ENCODE measurements around the gene SP6. TPM values are rescaled to one million over a fixed set of nuclear protein-coding genes. Genes with fewer than 3 reads are reported as not detected.
A peak's percentile ranks its signal among the peaks of the same experiment; 100 is the strongest.

SP6 gene
- polyA plus RNA-seq, 4 donors = 1.6 to 3.0 (median 2.5) TPM

DNA sequence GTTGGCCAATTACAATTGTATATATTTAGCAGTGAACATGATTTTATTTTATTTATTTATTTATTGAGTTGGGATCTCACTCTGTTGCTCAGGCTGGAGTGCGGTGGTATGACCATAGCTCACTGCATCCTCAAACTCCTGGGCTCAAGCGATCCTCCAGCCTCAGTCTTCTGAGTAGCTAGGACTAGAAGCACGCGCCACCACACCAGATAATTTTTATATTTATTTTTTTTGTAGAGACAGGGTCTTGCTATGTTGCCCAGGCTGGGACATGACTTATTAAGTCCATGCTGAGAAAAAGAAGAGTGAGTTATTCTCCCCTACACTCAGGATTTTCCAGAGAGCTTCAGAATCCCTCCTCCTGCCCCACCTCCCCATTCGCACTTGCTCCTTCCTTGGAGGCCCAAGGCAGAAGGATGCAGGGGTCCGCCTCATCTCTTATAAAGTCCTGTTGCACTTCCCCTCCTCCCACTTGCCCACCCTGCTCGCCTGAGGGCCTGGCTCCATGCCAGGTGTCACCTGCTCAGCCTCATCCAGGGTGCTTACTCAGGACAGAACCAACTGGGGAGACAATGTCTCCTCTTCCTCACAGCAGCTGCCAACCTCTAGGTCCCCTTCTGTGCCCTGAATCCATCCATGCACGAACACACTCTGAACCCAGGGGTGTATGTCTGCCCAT lies 29.0 kb upstream of the SP6 start:
- no peak for DNase-seq (ENCODE audit: low read depth in 4 of 4, low spot score in 3 of 4)

DNA sequence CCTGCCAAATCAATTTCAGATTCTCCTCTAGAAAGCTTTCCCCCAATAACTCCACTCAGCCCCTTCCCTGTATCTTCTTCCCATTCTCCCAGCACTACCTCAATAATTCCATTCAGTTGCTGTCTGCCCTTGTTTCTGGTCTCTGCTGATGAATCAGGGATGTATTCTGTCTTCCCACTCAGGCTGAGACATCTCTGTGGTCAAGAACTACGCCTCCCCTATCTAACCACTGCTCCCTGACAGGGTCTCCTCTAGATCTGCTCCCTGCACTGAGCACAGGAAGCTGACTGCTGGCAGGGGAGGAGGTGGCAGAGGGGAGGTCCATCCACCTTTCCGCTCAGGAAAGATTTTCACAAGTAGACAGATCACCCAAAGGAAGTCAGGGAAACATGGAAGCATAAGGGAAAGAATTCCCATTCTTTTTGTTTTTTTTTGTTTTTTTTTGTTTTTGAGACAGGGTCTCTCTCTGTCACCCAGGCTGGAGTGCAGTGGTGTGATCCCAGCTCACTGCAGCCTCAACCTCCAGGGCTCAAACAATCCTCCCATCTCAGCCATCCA lies 28.1 kb upstream of the SP6 start:
- DNase-seq (ENCODE audit: low read depth in 4 of 4, low spot score in 3 of 4) = no peak

DNA sequence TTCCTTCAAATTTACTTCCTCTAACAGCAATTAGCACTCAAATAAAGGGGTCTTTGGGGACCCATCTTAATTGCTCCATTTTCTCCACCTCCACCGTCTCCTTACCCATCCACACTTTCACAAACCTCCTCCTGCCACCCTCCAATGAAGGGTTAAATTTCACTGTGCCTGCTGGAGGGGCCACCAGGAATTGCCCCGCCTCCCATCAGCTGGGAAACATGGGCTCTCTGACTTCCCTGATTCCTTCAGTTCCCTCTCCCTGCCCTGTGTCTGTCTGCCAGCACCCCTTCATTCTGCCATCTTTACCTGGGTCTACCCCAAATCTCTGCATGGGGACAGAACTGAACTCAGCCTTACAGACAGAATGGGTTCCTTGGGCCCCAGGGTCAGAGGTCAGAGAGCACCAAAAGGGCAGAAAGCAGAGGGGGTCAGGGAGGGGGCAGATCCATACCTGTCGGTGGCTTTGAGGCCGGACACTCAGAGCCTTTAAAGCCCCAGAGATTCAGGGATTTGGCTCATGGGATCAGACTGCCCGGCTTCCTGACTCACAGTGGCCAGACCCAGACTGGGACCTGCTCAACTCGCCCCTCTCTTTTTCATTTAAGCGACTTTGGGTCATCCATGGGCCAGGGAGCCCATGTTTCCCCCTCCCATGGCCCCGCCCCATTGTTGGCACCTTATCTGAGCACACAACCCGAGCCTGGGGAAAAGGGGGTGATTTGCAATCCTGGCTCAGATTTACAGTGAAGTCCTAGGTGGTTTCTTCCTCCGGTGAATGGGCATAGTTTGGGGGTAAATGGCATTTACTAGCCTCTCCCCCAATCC lies 27.5 kb upstream of the SP6 start:
- no peak for DNase-seq (ENCODE audit: low read depth in 4 of 4, low spot score in 3 of 4)

DNA sequence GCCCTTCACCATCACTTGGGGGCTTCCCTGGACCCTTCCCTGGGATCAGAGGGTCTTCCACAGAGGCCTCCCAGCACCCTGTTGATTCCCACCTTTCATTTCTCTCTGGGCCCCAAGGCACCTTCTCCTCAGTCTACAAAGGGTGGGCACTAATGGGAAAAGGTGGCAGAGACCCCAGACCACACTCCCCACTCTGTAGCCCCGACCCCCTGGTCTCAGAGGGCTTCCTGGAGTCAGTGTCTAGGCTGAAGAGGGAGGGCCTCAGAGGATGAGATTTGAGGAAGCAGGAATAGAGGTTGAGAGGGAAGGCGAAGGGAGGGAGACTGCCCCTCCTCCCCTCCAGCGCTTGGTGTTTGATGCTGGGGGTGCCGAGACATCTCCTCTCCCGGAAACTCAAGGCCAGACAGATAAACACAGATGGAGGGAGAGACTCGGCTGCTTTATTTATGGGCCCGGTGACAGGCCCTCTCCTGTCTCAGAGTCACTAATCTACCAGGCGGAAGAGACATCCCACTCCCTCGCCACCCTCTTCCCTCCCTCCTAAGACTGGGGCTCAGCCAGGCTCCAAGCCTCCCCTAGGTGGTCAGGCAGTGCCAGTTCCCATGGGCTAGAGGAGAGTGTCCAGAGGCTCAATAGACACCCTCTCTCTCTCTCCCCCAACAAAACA lies 26.5 kb upstream of the SP6 start:
- peak in 1 of 4 donors; percentile 73 for DNase-seq (ENCODE audit: low read depth in 4 of 4, low spot score in 3 of 4)

DNA sequence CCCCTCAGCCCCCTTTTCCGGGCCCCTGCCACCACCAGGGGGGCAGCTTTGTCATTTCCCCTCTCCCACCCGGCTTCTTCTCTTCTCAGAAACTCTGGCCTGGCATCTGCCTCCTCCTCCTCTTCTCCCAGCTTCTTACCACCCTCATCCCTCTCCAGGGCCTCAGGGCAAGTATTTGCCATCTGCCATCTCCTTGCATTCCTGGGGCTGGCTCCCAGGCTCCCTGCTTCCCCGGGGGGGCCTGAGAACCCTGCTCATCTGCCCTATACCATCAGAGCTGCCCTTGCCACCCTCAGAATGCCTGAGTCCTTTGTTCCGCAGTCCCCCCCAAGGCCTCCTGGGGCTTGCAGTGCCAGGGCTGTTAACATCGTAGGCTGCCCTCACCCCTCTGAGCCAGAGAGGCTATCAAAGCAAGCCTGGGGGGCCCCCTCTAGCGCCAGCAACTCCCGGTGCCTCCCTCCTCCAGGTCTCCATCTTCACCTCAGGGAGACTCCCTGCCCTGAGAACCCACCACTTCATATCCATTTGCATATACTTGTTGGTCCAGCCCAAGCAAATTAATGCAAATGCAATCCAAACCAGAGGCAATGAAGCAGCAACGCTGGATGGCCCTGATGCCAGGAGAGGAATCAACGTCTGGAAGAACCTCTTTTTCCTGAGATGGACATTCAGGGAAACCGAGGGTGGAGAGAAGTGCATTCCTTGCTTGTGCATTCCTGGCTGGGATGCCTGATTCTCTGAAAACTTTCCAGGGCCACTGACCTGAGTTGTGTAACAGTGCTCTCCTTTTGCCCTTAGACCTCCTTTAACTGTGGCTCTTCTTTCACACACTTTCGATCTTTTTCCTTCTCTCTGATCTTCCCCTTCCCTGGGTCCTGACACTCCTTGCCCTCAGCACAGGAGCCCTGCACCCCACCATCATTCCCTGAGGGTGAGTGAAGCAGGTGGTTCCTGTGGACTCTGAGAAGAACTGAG lies 24.3 kb upstream of the SP6 start:
- no peak for DNase-seq (ENCODE audit: low read depth in 4 of 4, low spot score in 3 of 4)

DNA sequence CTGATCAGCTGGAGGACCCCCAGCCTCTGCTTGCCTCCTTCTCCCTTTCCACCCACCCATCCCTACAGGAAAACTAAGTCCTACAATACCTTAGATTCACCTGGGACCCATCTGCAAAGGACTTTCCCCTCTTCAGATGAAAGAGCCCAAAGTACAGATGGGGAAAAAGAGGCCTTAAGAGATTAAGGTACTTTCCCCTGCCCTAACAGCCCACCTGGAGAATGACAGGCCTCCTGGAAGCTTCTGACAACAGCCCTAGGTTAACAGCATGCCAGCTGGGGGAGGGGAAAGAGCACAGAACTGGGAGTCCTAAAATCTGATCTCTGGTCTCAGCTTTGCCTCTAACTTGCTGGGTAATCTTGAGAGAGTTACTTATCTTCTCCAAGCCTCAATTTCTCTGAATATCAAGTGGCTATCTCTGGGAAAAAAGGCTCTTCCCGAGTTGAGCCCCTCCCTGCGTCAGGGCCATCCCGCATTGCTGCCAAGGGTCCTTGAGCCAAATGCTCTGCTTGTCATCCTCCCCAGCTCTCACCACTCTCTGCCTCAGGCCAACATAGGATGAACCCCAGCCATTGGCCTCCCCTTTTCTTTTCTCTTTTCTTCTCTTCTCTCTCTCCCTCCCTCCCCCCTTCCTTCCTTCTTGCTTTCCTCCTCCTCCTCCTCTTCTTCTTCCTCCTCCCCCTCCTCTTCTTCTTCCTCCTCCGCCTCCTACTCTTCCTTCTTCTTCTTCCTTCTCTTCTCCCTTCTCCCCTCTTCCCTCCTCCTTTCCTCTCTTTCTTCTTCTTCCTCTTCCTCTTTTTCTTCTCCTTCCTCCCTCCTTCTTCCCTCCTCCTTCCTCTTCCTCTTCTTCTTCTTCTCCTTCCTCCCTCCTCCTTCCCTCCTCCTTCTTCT lies 22.5 kb upstream of the SP6 start:
- DNase-seq (ENCODE audit: low read depth in 4 of 4, low spot score in 3 of 4) = no peak

DNA sequence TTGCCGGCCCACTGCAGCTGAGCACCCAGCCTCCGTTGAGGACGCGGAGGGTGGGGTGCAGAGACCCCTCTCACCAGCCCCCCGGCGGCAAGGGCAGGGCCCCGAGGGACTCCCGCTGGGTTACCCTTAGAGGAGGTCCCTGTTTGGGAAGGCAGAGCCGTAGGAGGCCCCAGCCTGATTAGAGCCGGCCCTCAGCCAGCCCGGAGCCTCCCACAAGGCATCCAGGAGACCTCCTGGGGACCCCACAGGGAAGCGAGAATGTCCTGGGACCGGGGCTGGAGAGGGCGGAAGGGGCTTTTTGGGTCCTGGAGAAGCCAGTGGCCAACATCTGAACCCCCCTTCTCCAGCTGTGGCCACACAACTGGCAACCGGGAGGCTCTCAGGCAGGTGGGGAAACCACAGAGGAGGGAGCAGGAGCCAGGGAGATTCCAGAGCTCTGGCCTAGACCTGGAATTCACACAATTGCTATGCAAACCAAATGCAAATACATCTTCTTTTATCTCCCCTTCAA lies 21.7 kb upstream of the SP6 start:
- no peak for DNase-seq (ENCODE audit: low read depth in 4 of 4, low spot score in 3 of 4)

DNA sequence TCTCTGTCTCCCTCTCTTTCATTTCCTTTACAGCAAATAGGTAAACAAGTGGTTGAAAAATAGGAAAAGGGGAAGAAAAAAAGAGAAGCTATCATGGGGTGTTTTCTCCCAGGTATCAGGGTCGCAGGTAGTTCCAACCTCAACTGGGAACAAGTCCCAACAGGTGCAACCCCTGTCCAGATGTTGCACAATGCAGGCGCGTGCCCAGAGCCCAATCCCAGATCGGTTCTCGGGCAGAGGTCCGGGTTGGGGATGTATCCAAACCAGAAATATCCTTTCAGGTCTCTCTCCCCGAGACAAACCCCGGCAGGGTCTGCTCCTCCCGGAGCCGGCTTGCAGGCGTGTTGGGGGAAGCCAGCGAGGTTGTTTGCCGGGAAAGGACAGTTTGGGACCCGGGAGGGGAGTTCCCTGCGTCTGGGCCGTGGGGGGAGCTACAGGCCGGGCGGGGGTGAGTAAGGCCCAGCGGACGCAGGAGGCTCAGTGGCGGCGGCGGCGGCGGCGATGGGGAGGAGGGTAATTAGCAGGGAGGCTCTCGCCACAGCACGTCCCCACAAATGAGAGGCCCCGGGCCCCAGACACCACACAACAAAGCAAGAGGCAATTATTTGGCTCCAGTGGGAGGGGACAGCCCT lies 21.2 kb upstream of the SP6 start:
- DNase-seq (ENCODE audit: low read depth in 4 of 4, low spot score in 3 of 4) = no peak

DNA sequence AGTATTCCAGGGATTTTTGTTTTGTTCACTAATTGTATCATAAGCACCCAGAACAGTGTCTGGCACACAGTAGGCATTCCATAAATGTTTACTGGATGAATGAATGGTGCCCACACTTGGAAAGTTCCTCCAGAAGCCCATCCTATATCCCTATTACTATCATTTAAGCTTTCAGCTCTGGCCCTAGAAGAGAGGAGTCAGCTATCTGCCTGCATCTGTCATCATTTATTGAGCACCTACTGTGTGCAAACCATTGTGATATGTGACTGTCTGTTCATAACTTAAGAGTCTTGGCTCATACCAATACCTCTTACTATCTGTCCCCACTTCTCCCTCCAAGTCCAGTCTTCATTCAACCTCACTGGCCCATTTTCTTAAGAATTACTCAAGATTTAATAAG lies 20.1 kb upstream of the SP6 start:
- no peak for DNase-seq (ENCODE audit: low read depth in 4 of 4, low spot score in 3 of 4)

DNA sequence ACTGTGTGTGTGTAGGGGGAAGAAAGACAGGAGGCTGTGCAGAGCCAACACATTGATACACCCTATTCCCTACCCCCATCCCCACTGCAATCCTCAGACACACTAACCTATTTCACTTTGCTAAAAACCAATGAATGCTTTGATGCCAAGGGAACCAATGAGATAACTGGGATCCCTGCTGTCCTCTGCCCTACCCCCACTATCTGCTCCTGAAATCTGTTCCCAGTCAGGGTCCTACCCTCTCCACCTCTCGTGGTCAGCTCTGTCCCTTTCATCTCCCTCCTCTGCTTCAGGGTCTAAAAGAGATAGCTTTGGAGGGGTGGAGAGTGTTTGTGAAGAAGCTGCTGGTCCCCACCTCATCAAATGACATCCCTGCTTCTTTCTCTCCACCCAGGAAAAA lies 19.1 kb upstream of the SP6 start:
- no peak for DNase-seq (ENCODE audit: low read depth in 4 of 4, low spot score in 3 of 4)

DNA sequence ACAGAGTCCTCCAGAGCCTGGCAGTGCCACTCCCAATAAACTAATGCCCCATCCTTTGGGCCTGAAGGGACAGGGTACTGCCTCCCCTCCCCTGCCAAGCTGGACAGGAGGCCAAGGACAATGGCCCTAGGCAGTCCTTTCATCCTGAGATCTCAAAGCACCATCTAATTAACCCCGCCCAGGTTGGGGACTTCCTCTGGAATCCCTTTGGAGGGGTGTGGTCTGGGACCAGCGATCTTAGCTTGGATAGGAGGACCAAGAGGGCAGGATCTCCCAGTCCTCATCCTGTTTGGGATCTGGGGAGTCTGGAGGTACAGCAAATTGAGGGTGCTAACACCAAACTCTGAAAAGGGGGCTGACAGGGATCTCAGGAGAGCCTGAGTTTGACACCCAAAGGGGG lies 18.2 kb upstream of the SP6 start:
- no peak for DNase-seq (ENCODE audit: low read depth in 4 of 4, low spot score in 3 of 4)

DNA sequence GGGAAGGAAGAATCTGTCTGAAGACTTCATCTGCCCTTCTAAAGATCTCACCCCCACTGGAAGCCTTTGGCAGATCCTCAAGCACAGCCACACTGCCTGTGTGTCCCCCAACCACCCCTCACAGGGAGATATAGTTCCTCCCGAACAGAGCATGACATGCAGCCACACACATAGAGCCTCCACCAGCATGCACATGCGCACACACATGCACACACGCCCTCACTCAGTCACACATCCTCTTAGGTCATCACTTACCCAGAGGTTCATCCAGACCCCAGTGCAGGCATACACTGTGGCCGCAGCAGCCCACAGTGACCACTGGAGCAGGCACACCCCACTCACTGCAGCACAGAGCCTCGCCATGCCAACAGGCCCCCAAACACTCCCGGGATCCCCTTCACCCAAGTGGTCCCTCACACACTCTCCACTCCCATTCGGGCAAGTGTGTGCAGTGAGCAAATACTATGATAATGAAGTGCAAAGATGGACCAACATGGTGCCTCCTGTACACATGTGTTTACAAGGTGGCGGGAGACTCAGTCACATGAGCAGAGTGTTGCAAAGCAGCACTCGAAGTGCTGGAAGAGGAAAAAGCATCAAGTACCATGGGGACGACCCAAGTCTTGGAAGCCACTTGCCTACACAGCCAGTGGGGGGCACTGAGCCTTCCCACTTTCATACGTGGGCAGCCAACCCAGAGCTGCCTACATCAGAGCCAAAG lies 17.0 kb upstream of the SP6 start:
- DNase-seq (ENCODE audit: low read depth in 4 of 4, low spot score in 3 of 4) = no peak

DNA sequence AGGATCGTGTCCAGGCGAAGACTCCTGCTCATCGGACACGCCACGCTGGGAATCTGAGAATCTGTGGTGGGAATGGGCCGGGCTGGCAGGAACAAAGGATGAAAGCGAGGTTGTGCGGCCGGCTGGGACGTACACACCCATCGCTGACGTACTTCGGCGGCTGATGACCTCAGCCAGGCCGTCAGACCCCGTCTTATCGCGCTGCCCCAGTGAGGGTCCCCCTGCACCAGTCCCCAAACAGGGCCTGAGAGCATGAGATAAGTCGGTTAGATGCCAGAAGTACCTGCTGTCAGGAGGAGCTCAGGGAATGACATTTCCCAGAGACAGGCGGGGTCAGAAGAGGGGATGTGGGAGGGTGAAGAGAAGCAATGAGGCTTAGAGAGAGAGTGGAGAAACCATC lies 16.0 kb upstream of the SP6 start:
- DNase-seq (ENCODE audit: low read depth in 4 of 4, low spot score in 3 of 4) = no peak

DNA sequence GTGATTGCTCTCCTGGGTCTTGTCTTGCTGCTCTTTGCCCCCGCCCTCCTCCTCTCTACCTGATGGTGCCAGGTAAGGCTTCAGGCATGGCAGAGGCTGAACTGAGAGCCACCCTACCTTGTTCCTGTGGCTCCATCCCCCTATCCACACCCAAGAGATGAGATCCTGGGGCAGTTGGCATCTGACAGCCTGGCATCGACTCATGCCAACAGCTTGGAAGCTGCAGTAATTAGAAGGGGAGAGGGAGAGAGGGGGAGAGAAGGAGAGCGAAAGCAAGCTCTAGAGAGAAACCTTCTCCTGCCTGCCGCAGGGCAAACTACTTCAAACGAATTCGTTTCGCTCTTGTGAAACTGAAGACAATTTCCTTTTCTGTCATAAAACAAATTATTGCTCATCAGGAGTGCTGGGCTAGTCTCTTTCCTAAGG lies 13.8 kb upstream of the SP6 start:
- no peak for DNase-seq (ENCODE audit: low read depth in 4 of 4, low spot score in 3 of 4)

DNA sequence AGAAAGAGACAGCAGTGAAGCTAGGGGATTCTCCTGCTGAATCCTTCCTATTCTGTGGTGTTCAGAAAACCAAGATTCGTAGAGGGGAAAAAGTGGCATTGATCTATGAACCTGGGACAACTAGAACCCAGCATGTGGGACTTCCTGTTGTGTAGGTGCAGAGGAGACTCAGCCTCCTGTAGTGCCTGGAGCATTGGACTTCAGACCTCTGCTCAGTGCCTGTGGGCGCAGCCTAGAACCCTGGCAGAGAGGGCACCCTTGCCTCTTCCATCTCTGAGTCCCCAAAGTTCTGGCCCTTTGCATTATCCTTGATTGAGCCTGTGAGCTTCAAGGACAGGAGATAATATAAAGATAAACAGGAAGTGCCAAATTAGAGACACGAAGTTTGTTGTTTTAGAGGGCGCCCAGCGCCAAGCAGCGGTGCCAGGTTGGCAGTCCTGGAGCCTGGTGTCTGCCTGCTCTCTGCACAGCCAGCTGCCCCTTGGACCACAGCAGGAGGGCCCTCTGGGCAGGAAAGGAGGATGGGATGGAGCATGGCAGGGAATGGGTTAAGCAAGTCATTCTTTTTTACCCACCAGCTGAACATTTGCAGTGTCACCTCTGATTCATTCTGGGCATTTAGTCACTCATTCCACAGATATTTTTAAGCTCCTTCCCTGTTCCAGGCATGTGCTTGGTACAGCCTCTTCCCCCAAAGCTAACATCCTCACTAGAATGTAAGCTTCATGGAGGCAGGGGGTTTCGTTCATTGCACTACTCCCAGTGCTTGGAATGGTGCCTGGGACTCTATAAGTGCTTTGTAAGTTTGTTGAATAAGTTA lies 11.9 kb upstream of the SP6 start:
- DNase-seq (ENCODE audit: low read depth in 4 of 4, low spot score in 3 of 4) = no peak

DNA sequence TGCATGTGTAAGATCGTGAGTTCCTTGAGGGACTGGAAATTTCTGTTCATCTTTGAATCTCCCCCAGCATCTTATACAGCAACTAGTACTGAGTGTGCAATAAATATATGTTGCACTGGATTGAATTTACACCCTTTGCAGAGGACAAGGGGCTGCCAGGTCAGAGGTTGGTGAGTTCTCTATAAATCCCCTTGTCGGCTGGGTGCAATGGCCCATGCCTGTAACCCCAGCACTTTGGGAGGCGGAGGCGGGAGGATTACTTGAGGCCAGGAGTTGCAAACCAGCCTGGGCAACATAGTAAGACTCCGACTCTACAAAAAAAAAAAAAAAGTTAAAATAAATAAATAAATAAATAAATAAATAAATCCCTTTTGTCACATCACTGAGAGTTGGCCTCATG lies 9.4 kb upstream of the SP6 start:
- DNase-seq (ENCODE audit: low read depth in 4 of 4, low spot score in 3 of 4) = no peak

Measured in left renal pelvis (tissue), 4 donors.